GM23248 (cell line): ENCODE measurements around the gene CCR5.

Source experiments
- EZH2 ChIP-seq: fragments of 200-600 bp; sonication (generic); IDR thresholded peaks from 2 replicates; pipeline ENCODE4 v1.6.1; 2018; ENCODE audit warnings: antibody characterized with exemption, mild to moderate bottlenecking; ENCODE audit not compliant: insufficient read depth, poor library complexity, severe bottlenecking
- EZH2phosphoT487 ChIP-seq: fragments of 200-600 bp; sonication (generic); IDR thresholded peaks from 2 replicates; pipeline ENCODE4 v1.6.1; 2018; ENCODE audit warnings: antibody characterized with exemption, moderate library complexity, mild to moderate bottlenecking, low read depth; ENCODE audit not compliant: insufficient read depth

- TF ChIP-seq EZH2 (no peak), EZH2phosphoT487 (no peak)
Observed at GRCh38 chr3:46412786-46413298, 42.1 kb downstream of the CCR5 start.
